HK-2 (cell line): ENCODE results near the gene ZNF48.

Experiments used
- DNase-seq: peaks from one replicate; pipeline ENCODE4 v3.0.0-alpha.2; 2018; ENCODE audit not compliant: unreplicated experiment

The ZNF48 gene

GRCh38 chr16:30395155-30395991, at the start of gene ZNF48:
TSS of gene ZNF48 (plus strand) at chr16:30395420. CDS start at chr16:30395795, 375 bp downstream.
- peak; percentile 61 for DNase-seq

GRCh38 chr16:30346286-30346685, 48.9 kb upstream of the ZNF48 start:
- no peak for DNase-seq

- DNase-seq, result no peak
Observed at GRCh38 chr16:30348113-30348512, 47.1 kb upstream of the ZNF48 start.

GRCh38 chr16:30348929-30349328, 46.3 kb upstream of the ZNF48 start:
- DNase-seq, result no peak

GRCh38 chr16:30349675-30350074, 45.5 kb upstream of the ZNF48 start:
- no peak for DNase-seq

- no peak for DNase-seq
Observed at GRCh38 chr16:30350134-30350871, 44.9 kb upstream of the ZNF48 start.

GRCh38 chr16:30351001-30351441, 44.2 kb upstream of the ZNF48 start:
- DNase-seq, result no peak

- DNase-seq, result no peak
Observed at GRCh38 chr16:30351586-30352419, 43.4 kb upstream of the ZNF48 start.

GRCh38 chr16:30352488-30353401, 42.5 kb upstream of the ZNF48 start:
- no peak for DNase-seq

- DNase-seq, result no peak
Observed at GRCh38 chr16:30353438-30354129, 41.6 kb upstream of the ZNF48 start.

GRCh38 chr16:30354423-30355143, 40.6 kb upstream of the ZNF48 start:
- no peak for DNase-seq

GRCh38 chr16:30355144-30355953, 39.9 kb upstream of the ZNF48 start, which contains the start of gene CD2BP2:
TSS of gene CD2BP2 (minus strand) at chr16:30355308. CDS start at chr16:30354681, 627 bp downstream.
- peak; percentile 88 for DNase-seq

- DNase-seq, result no peak
Observed at GRCh38 chr16:30355954-30356308, 39.3 kb upstream of the ZNF48 start.

GRCh38 chr16:30356401-30357084, 38.7 kb upstream of the ZNF48 start:
- DNase-seq, result peak; percentile 60

- no peak for DNase-seq
Observed at GRCh38 chr16:30357085-30357714, 38.0 kb upstream of the ZNF48 start.

- no peak for DNase-seq
Observed at GRCh38 chr16:30357715-30358576, 37.3 kb upstream of the ZNF48 start.

GRCh38 chr16:30358577-30358936, 36.7 kb upstream of the ZNF48 start:
- no peak for DNase-seq
